HG02970 (cell line): ENCODE data around the gene PDK3.

Source experiments
- ATAC-seq: cut with Tn5 transposase; IDR thresholded peaks from one replicate; pipeline ENCODE4 v1.9.1; 2021; ENCODE audit warnings: mild to moderate bottlenecking, moderate library complexity, moderate number of reproducible peaks; ENCODE audit not compliant: unreplicated experiment, low FRiP score

PDK3 gene

DNA sequence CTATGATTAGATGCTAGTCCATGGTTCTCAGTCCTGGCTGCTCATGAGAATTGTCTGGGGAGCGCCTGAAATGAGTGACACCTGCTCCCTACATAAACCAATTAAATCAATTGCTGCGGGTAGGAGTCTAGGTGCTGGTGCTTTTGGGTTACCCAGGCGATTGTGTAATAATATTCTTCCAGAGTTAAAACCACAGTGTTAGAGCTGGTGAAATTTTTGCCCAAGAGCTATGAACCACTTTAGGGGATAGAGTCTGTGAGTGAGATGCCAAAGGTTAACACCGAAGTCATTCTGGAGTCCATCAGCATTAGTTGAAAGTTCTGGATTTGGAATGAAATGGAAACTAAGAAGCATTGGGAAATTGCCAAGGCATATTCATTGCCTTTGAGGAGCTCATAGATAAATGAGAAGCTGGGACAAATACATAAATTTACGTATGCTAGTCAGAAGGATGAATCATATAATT lies 15.3 kb downstream of the PDK3 start:
- ATAC-seq: peak; percentile 28

DNA sequence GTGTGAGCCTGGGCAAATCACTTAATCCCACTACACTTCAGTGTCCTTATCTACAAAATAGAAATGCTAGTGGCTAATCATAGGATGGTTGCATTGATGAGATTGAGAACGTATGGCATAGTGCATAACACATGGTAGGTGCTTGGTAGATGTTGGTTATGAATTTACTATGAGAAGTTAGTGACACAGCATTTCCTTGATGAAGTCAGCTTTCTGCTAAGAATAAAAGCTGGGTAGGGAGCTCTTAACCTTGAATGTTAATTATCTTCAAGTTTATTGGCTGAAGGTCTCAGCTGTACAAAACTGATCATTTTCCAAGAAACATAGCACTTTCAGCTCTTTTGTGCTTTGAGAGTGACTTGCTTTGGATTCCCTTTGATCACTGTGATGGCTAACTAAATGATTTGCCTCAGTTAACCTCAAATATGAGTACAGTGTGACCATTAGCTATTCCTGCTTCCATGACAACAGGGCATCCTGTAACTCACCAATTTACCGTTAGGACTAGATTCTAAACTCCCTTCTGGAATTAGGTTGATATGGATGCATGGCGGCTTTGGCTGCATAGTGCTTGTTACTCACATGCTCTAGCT lies 17.8 kb downstream of the PDK3 start:
- no peak for ATAC-seq

DNA sequence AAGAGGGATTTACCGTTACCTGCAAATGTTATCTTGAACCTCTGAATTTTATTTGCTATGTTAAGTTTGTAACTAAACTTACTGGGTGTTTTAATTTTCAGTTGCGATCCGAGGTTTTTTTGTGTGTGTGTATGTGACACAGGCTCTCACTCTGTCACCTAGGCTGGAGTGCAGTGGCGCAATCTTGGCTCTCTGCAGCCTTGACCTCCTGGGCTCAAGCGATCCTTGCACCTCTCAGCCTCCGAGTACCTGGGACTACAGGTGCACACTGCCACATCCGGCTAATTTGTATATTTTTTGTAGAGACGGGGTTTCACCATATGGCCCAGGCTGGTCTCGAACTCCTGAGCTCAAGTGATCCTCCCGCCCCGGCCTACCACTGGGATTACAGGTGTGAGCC lies 18.5 kb downstream of the PDK3 start:
- no peak for ATAC-seq

DNA sequence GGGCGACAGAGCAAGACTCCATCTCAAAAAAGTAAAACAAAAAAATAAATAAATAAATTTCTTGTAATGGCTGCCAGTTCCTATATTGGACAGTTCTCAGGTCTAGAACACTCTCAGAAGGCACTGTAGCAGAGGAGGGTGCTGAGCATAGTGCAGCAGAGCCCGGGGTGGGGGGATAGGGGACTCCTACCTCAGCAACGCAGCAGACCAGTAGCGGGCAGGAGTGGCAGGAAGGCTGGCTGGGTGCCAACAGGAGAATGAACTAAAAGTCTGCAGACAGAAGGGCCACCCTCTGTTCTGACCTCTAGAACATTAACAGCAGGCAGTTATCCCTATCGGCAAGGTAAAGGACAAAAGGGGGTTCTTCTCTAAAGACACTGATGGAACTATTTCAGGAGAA lies 20.2 kb downstream of the PDK3 start:
- no peak for ATAC-seq

DNA sequence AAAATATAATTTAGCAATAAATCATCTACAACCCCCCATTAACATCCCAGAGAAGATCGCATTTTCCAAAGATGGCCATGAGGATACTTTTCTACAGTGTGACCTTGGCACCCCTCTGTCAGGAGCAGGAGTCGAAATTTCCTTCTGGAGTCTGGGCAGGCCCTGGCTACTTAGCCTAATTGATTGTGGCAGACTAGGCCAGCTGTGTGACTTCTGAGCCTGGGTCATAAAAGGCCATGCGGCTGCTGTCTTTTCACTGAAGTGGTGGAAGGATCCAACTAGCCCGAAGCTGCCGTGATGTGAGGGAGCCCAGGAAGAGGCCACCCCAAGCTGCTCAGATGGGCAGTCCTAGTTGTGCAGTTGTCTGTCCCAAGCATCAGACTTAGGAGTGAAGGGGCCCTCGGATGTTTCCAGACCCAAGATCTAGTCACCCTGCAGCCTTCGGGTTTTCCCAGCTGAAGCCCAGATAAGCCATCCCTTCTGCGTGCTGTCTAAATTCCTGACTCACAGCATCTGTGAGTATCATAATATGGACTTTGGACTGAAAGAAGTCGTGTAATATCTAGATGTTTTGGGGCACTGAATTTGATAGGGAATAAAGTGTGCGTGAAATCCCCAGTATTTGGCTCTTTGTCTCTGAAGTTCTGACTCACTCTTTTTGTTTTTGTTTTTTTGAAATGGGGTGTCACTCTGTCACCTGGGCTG lies 21.0 kb downstream of the PDK3 start:
- ATAC-seq: no peak

DNA sequence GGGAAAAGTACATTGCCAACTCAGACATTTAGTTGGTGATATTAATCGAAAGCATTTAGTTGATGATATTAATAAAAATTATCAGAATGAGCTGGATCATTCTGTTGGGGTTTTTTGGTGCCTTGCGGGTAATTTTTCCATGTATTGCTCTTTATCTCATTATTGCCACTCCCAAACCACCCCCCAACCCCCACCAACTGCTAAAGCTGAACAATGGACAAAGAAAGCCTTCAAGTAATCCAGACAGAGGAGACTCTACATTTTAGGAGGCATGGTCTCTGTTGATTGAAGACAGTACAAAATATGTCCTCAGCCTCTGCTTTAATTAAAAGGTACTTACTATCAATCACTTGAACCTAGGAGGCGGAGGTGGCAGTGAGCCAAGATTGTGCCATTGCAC lies 22.5 kb downstream of the PDK3 start:
- ATAC-seq: no peak

DNA sequence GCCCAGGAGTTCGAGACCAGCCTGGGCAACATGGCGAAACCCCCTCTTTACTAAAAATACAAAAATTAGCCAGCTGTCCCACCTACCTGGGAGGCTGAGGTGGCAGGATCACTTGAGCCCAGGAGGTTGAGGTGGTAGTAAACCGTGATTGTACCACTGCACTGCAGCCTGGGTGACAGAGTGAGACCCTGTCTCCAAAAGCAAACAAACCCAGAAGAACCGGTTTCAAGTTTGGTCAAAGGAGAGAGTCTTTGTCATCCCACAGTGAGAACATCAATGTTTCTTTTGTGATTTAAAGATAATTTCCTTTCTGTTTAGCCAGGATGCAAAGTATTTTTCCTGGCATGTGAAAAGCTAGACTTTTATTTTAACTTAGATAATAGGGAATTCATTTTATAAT lies 26.7 kb downstream of the PDK3 start:
- ATAC-seq: no peak

DNA sequence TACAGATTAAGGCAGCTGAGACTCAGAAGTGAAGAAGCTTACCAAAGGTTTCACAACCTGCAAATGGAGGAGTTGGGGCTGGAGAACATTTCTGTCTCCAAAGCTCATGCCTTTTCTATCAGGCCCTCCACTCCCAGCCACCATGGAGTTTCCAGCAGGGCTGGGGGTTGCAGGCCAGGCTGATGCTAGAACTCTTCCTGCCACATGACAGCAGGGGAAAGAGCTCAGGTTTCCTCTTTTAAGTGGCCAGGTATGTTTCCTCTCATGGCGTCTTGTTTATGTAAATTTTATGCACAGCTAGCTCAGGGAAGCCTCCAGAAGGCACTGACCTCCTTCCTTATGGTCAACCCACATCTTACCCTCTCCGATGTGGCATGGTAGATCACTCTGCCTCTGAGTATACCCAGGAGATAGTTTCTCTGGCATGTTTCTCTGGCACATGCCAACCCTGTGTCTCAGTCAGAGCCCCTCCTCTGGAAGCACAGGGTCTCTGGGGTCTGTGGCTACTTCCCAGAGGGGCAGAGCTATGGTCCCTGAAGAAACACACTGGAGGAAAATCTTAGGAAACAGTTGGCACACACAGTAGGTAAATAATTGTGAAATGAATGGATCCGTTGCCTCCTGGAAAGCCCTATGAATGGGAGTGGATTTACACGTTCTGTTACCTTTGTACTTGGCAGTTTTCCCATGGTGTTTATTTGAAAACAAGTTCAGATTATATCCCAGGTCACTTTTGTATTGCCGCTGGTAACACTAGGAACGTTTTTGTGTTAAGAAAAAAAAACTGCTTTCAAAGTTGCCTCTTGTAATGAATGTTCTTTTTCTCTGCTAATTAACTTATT lies 28.9 kb downstream of the PDK3 start:
- ATAC-seq: no peak

DNA sequence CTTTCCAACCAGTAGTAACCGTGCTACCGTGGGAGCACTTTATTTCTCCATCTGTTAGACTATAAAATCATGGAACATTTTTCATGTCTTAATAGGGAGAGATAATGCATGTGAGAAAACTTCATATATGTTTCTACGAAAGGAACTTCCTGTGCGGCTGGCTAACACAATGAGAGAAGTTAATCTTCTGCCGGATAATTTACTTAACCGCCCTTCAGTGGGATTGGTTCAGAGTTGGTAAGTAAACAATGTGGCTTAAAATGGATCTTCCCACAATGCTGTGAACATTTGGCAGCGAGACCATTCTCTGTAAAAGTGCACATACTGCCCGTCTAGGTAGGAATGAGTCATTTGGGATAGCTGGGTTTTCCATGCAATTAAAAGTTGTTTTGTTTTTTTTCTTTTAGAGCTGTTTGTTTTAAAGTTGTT lies 29.6 kb downstream of the PDK3 start:
- no peak for ATAC-seq

DNA sequence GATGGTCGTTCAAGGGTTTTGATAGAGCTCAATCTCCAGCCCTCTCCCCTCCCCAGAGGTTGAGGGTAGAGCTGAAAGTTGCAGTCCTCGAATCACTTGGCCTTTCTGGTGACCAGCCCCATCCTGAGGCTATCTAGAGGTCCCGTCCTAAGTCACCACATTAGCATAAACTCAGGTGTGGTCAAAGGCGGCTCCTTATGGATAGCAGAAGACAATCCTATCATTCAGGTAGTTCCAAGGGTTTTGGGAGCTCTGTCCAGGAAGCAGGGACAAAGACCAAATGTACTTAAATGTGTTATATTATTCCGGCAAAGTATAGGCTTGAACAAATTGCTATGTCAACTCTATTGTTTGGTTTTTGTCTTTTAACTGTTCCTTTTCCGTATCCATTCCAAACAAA lies 30.6 kb downstream of the PDK3 start:
- no peak for ATAC-seq

DNA sequence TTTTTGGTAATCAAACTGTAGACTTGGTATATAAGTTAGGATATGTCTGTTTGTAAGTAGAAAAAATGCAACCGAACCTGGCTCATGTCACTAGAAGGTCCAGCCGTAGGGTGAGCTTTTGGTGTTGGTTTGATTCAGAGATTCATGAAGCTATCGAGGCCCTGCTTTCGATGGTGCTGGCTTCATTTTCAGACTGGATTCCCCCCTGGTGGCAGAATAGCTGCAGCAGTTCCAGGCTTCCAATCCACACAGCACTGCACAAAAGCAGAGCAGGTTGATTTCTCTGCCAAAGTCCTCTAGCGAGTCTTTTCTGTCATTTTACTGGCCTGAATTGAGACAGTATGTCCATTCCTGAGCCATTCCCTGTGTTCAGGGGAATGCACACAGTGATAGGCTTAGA lies 33.1 kb downstream of the PDK3 start:
- ATAC-seq: no peak

DNA sequence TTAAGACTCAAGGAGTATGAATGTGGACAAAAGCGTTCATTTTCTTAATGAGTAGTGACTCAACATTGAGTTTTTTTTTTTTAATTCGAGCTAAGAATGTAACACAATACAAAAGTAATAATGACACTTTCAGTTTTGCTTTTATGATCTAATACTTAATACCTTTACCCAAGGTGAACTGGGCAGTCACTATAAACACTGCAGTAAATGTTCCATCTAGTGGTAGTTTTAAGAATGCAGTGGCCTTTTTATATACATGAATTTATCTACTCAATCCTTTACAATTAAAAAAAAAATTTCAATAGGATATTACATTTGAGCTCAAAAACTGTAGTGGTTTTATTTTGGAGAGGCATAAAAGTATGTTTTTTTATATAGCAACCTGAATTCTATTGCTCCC lies 33.9 kb downstream of the PDK3 start:
- no peak for ATAC-seq

DNA sequence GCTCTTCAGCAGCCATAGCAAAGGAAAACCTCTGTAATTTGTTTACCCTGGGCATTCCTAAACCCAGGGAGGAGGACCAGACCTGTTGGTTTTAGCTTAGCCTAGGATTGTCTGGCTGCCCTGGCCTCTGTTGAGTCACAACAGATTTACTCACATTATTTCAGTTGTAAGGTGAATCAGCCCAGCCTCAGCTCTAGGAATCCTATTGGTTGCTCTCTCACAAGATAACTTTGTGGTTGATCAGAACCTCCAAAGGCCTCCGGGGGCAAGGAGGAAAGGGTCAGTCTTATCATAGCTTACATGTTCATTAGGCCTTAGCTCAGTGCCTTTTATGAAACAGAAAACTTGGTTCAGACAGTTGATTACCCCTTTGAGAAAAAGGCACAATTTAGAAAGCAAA lies 41.0 kb downstream of the PDK3 start:
- no peak for ATAC-seq

DNA sequence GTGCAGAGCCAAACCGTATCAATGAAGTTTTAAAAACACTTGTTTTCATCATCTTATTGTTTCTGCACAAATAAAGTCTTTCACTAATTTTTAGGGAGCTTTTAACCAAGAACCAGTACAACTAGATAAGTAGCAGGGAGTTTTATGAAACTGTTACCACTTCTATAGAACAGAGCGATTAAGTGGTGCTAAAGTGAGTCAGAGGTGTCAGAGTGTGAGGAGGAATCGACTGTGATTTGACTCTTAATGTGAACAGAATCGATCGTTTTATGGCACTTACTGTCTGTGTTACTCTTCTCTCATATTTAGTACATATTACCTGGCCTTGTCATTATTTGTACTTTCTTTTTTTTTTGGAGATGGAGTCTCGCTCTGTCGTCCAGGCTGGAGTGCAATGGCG lies 43.3 kb downstream of the PDK3 start:
- ATAC-seq: no peak

DNA sequence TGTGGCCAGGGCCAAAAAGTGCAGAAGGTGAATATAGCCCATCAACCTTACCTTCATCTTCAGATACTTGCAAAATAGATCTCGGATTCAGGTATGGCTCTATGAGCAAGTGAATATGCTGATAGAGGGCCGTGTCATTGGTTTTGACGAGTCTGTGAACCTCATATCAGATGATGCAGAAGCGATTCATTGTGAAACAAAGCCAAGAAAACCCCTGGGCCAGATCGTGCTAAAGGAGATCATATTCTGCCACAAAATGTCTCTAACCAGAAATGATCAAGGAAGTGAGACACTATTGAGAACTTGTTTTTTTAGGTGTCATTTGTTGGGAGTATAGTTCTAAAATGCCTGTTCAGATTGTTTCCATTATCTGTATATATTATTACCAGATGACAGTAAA lies 48.3 kb downstream of the PDK3 start:
- ATAC-seq: peak; percentile 71

DNA sequence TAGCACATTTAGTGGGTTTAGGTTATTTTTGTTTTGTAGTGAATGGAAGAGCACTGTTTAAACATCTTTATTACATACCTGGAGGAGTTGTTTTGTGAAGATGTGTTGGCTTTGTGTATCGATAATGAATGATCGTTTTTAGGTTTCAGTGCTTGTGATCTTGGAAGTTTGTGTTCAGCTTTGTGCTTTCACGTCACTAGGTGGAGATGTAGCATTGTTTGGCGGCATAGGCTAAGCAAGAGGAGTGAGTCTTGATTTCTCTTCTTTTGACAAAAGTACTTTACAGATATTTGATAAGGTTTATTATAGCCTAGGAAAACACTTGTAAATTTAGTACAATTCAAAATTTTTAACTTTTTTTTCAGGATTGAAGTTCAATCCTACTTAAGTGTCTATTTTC lies 50.4 kb downstream of the PDK3 start:
- no peak for ATAC-seq

DNA sequence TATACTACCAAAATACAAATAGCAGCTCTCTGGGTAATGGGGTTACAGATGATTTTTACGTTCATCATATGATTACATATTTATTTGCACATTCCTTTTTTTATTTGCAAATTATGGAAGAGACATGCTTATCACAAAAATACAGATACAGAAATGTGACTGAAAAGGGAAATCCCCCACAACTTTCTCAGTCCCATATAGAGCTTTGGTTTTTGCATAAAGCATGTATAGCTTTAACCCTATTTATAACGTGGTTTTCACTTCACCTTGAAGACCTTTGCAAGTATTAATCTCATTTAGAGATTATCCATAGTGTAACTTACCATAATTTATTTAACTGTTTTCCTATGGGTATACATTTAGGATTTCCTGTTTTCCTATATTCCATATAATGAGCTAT lies 55.4 kb downstream of the PDK3 start:
- ATAC-seq: no peak

DNA sequence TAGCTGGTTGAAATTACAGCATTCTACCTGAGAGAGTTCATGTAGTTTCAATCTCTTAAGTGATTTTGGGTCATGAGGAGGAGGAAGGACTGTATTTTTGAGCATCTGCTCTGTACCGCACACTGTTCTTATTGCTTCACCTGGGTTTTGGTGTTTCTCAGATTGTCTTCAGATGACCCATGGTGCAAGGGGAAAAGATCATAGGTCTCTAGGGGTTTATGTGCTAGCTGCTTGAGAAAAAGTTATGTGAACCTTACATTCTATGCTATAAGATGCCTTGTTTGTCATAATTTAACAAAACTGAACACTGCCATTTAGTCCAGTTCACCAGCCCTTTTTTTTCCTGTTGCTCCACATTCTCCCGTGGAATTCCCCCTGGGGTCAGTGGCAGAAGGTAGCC lies 60.4 kb downstream of the PDK3 start:
- ATAC-seq: no peak

DNA sequence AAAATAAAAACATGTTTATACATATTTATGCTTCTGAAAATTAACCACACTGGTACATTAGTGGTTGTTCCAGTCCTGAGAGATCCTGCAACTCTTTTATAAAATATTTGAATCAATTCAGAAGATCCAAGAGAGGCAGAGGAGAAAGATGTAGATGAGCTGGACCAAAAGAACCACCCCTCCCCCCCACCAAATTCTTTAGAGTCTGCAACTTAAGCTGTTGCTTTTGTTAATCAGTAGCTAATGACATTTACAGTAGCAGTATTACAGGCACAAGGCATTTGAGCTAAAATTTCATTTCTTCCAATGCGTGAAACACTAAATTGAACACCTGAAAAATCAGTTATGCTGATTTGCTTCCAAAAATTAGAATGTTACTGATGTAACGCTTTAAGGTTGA lies 61.5 kb downstream of the PDK3 start:
- ATAC-seq: no peak

DNA sequence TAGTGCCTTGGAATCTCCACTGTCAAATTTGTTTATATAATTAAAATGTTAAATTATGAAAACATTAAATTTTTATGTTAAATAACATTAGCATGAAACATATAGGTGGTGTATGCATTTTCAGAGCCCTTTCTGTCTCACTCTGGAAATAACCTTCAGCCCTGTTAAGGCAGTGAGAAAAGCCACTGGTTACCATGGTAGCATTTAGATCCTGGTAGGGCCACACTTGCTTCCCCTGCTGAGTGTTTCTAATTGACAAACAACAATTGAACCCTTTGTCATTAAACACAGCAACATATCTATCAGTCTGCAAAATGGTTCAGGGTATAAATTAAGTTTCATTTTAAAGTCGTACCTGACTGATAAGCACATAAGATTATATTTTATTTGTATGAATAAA lies 63.5 kb downstream of the PDK3 start:
- no peak for ATAC-seq

DNA sequence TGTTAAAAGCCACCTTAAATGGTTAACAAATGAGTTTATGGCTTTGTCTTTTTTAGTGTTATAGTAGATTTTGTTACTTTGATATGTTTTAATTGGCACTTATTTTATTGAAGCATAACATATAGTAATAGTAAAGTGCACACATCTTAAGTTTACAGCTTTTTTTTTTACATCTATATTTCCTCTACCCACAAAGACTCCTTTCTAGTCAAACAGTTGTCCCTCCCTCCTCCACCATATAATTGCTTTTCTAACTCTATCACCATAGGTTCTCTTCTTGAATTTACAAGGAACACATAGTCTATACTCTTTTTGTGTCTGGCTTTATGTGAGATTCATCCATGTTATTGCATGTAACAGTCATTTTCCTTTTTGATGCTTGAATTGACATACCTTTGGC lies 71.5 kb downstream of the PDK3 start:
- ATAC-seq: no peak

DNA sequence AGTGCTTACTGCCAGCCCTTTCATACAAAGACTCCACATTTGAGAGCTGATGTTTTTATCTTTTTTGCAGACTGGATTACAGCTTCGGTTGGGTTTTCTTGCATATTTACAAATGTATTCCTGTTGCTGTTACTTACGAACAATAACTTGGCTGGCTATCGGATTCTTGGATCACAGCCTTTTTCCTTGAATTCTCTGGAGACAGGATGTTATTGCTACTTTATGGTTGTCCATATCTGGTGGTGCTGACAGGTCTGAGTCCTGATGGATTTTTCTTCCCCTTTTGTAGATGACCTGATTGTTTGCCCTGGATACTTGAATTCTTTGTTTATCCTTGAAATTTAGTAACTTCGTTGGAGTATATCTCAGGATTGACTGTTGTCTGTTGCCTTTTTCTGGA lies 77.7 kb downstream of the PDK3 start:
- no peak for ATAC-seq
